AG04449 (cell line): ENCODE measurements around the gene RAPGEF5.
"Not testable (repeated sequence)": the region's sequence is repeated elsewhere in the genome, so short reads cannot be mapped to it uniquely, and the experiment has no call there.

ENCODE experiments used
- CTCF ChIA-PET: fragments of 350-600 bp; formaldehyde crosslinking; extraction: SDS; loops from one replicate; lab custom pipeline; 2021; ENCODE audit warnings: antibody characterized with exemption; lab: Yijun Ruan, JAX
- POLR2A ChIA-PET: fragments of 400-600, 350-600 bp; formaldehyde crosslinking; extraction: SDS; loops from one replicate; lab custom pipeline; 2020; ENCODE audit warnings: antibody characterized with exemption, inconsistent platforms; lab: Yijun Ruan, JAX
- DNase-seq: peaks from one replicate; pipeline ENCODE4 v3.0.0-alpha.2; 2010; ENCODE audit warnings: low read depth, low spot score
- H3K4me3 ChIP-seq: 2 replicates; pipeline ENCODE4 v1.5.1; 2011; ENCODE audit warnings: low read depth, mild to moderate bottlenecking, control low read depth, low read length
- TF ChIP-seq, protein P1 (sequence below): IDR thresholded peaks from one replicate; pipeline ENCODE4 v1.5.1; 2011; ENCODE audit warnings: mild to moderate bottlenecking, moderate library complexity, low read length, control low read depth, inconsistent platforms; ENCODE audit not compliant: insufficient read depth; ENCODE audit errors: missing control alignments

RAPGEF5 gene

DNA sequence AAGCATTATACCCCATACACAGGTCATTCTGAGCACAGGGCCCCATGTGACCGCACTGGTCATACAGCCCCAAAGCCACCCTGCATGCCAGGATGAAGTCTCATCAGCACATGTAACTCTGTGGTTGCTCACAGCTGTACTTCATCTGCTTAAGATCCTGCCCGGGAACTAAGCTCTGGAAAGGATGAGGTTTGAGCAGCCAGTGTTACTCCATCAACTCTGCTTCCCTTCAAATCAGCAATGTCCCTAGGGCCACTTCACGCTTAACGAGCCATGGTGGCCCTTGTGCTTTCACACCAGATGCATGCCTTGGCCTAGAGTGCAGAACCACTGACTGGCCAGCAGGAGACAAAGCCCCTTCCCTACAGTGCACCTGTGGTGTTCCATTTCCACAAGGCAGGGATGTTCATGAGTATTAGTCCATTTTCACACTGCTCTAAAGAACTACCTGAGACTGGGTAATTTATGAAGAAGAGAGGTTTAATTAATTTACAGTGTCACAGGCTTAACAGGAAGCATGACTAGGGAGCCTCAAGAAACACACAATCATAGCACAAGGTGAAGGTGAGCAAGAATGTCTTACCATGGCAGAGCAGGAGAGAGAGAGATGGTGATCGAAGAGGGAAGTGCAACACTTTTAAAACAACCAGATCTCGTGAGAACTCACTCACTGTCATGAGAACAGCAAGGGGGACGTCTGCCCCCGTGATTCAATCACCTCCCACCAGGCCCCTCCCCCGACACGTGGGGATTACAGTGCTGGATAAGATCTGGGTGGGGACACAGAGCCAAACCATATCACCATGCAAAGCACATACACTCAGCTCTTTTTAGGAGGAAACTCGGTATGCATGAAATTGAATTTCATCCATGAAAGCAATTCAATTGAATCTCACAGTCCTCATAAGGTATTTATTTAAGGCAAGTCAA is 262.3 kb downstream of the RAPGEF5 start:
- DNase-seq = no peak
- CTCF ChIA-PET = interaction anchor here (0.9 to 18.3 kb wide), 5 partner anchors 9 to 395 kb away, joined by 5 to 153 read pairs (median 15); no protein-coding TSS in a partner anchor
- POLR2A ChIA-PET = no interaction called here
- TF ChIP-seq, protein P1, sequence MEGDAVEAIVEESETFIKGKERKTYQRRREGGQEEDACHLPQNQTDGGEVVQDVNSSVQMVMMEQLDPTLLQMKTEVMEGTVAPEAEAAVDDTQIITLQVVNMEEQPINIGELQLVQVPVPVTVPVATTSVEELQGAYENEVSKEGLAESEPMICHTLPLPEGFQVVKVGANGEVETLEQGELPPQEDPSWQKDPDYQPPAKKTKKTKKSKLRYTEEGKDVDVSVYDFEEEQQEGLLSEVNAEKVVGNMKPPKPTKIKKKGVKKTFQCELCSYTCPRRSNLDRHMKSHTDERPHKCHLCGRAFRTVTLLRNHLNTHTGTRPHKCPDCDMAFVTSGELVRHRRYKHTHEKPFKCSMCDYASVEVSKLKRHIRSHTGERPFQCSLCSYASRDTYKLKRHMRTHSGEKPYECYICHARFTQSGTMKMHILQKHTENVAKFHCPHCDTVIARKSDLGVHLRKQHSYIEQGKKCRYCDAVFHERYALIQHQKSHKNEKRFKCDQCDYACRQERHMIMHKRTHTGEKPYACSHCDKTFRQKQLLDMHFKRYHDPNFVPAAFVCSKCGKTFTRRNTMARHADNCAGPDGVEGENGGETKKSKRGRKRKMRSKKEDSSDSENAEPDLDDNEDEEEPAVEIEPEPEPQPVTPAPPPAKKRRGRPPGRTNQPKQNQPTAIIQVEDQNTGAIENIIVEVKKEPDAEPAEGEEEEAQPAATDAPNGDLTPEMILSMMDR = no peak
- no peak overlapping the region for H3K4me3 ChIP-seq

DNA sequence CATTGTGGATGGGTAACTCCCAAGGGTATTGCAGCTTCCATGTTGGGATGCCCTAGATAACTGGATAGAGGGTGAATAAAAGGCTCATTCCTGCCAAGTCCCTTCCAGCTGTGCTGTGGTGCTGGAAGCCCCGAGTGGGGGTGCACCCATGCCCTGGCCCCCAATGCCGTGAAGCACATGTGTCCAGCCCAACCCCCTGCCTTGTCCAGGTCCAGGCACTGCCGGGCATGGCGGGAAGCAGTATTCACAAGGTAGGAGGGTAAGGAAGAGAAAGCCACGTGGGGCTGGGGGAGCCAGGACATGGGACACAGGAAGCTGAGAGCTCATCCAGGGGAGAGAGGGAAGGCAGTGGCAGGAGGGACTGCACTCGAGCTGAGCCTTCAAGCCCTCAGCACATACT is 263.0 kb downstream of the RAPGEF5 start:
- TF ChIP-seq, protein P1 = no peak
- ChIA-PET CTCF (interaction anchor here (0.9 to 18.3 kb wide), 4 partner anchors 9 to 19 kb away, joined by 5 to 153 read pairs (median 31); no protein-coding TSS in a partner anchor), POLR2A (interaction anchor here (0.9 kb wide), 1 partner anchor 10 kb away, joined by 3 read pairs; no protein-coding TSS in a partner anchor)
- H3K4me3 ChIP-seq = no peak overlapping the region
- no peak for DNase-seq

DNA sequence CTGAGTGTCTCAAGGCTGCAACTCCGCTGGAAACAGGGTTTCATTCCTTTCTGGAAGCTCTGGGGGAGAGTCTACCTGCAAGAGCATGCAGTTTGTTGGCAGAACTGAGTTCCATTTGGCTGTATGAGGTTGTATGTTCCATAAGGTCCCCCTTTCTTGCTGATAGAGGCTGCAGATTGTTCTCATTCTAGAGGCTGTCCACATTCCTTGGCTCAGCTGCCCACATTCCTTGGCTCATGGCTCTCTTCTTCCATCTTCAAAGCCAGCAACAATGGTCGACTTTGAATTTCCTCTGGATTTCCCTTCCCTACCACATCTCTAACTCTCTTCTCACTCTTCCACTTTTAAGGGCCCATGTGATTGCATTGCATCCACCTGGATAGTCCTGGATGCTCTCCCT is 264.0 kb downstream of the RAPGEF5 start:
- ChIA-PET CTCF (interaction anchor here (3.2 to 18.3 kb wide), 3 partner anchors 10 to 20 kb away, joined by 15 to 153 read pairs (median 47); no protein-coding TSS in a partner anchor), POLR2A (interaction anchor here (0.7 to 0.9 kb wide), 2 partner anchors 10 to 157 kb away, joined by 3 read pairs; no protein-coding TSS in a partner anchor)
- no peak for DNase-seq
- no peak overlapping the region for H3K4me3 ChIP-seq
- TF ChIP-seq, protein P1 = no peak

GRCh38 chr7:22090958-22091525 is 265.9 kb downstream of the RAPGEF5 start:
- POLR2A ChIA-PET, H3K4me3 ChIP-seq, DNase-seq: not testable (repeated sequence)
- CTCF ChIA-PET = interaction anchor here (1.7 to 18.3 kb wide), 3 partner anchors 12 to 22 kb away, joined by 5 to 153 read pairs (median 12); no protein-coding TSS in a partner anchor

DNA sequence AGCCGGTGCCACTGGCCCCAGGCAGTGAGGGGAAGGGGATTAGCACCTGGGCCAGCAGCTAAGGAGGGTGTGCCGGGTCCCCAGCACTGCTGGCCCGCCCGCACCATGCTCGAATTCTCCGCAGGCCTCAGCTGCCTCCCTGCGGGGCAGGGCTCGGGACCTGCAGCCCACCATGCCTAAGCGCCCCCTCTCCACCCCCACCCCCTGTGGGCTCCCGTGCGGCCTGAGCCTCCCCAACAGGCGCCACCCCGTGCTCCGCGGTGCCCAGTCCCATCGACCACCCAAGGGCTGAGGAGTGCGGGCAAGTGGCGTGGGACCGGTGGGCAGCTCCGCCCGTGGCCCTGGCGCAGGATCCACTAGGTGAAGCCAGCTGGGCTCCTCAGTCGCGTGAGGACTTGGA is 266.4 kb downstream of the RAPGEF5 start:
- ChIA-PET POLR2A (no interaction called here), CTCF (interaction anchor here (1.7 to 18.3 kb wide), 3 partner anchors 13 to 22 kb away, joined by 5 to 153 read pairs (median 12); no protein-coding TSS in a partner anchor)
- DNase-seq = no peak

DNA sequence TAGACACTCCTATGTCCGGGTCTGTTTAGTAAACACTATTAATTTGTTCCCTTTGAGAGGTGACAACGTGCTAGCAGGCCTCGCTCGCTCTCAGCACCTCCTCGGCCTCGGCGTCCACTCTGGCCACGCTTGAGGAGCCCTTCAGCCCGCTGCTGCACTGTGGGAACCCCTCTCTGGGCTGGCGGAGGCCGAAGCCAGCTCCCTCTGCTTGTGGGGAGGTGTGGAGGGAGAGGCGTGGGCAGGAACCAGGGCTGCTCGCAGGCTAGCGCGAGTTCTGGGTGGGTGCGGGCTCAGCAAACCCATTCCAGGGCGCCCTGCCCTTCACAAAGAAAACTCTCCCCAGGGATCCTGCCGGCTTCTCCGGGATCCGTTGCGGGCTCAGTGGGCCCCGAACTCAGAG is 266.8 kb downstream of the RAPGEF5 start:
- CTCF ChIA-PET = interaction anchor here (18.3 kb wide), 1 partner anchor 23 kb away, joined by 153 read pairs; no protein-coding TSS in a partner anchor
- TF ChIP-seq, protein P1 = no peak
- no peak for DNase-seq

More for the DNA sequence above, 266.4 kb downstream of the RAPGEF5 start:
- no peak overlapping the region for H3K4me3 ChIP-seq
- TF ChIP-seq, protein P1 = no peak

More for the DNA sequence above, 266.8 kb downstream of the RAPGEF5 start:
- no peak overlapping the region for H3K4me3 ChIP-seq
- POLR2A ChIA-PET = no interaction called here
